ENCODE data around the gene POLR3K. TPM values are rescaled to one million over a fixed set of nuclear protein-coding genes. Genes with fewer than 3 reads are reported as not detected.

The POLR3K gene
- total RNA-seq, 1 donor from 2014 or later, result 7.3 TPM

DNA sequence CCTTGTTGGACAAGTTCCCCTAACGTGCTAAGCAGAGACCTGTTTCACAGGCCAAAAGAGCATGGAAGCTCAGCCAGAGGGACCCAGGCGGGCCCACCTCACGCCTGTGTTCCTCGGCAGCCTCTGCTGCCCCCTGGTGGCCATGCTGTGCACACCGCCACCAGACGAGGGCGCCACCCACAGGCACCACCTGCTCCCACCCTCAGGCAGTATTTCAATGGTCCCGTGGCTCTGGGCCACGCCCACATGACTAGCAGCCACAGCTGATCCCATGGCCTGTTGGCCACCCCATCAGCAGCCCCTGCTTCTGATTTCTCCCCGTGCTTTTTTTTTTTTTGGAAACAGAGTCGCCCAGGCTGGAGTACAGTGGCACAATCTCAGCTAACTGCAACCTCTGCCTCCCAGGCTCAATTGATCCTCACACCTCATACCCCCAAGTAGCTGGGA lies 43.5 kb upstream of the POLR3K start:
- Mint-ChIP-seq H3K4me3 (ENCODE audit: unreplicated experiment) (no peak overlapping the region), H3K36me3 (ENCODE audit: low read depth) (peaks cover 5% of the 10 kb centered on the region), H3K27me3 (ENCODE audit: low read depth) (no peaks in the 10 kb centered on the region), H3K4me1 (ENCODE audit: low read depth) (peaks cover 24% of the 10 kb centered on the region), H3K9me3 (ENCODE audit: low read depth) (no peaks in the 10 kb centered on the region), H3K27ac (ENCODE audit: unreplicated experiment) (peak overlapping the region; percentile 68)
- DNase-seq (ENCODE audit: low spot score), result no peak
- TF ChIP-seq, protein P1, sequence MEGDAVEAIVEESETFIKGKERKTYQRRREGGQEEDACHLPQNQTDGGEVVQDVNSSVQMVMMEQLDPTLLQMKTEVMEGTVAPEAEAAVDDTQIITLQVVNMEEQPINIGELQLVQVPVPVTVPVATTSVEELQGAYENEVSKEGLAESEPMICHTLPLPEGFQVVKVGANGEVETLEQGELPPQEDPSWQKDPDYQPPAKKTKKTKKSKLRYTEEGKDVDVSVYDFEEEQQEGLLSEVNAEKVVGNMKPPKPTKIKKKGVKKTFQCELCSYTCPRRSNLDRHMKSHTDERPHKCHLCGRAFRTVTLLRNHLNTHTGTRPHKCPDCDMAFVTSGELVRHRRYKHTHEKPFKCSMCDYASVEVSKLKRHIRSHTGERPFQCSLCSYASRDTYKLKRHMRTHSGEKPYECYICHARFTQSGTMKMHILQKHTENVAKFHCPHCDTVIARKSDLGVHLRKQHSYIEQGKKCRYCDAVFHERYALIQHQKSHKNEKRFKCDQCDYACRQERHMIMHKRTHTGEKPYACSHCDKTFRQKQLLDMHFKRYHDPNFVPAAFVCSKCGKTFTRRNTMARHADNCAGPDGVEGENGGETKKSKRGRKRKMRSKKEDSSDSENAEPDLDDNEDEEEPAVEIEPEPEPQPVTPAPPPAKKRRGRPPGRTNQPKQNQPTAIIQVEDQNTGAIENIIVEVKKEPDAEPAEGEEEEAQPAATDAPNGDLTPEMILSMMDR (IDR thresholded peaks at IDR 0.05), result peak; percentile 98

DNA sequence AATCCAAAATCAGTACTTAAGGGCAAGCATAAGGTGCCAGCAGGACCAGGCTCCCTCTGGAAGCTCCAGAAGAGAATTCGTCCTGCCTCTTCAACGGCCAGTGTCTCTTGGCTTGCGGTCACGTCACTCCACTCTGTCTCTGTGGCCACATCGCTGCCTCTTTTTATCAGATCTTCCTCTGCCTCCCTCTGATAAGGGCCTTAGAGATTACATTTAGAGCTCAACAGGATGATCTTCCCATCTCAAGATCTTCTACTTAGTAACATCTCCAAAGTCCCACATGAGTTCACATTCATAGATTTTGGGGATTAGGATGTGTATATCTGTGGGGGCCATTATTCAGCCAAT lies 41.5 kb upstream of the POLR3K start:
- Mint-ChIP-seq H3K4me1 (ENCODE audit: low read depth) (peaks cover 11% of the 10 kb centered on the region), H3K27me3 (ENCODE audit: low read depth) (no peaks in the 10 kb centered on the region), H3K9me3 (ENCODE audit: low read depth) (no peaks in the 10 kb centered on the region), H3K27ac (ENCODE audit: unreplicated experiment) (no peak overlapping the region), H3K4me3 (ENCODE audit: unreplicated experiment) (no peak overlapping the region), H3K36me3 (ENCODE audit: low read depth) (peaks cover 7% of the 10 kb centered on the region)
- DNase-seq (ENCODE audit: low spot score), result no peak
- TF ChIP-seq, protein P1 (IDR thresholded peaks at IDR 0.05), result no peak

DNA sequence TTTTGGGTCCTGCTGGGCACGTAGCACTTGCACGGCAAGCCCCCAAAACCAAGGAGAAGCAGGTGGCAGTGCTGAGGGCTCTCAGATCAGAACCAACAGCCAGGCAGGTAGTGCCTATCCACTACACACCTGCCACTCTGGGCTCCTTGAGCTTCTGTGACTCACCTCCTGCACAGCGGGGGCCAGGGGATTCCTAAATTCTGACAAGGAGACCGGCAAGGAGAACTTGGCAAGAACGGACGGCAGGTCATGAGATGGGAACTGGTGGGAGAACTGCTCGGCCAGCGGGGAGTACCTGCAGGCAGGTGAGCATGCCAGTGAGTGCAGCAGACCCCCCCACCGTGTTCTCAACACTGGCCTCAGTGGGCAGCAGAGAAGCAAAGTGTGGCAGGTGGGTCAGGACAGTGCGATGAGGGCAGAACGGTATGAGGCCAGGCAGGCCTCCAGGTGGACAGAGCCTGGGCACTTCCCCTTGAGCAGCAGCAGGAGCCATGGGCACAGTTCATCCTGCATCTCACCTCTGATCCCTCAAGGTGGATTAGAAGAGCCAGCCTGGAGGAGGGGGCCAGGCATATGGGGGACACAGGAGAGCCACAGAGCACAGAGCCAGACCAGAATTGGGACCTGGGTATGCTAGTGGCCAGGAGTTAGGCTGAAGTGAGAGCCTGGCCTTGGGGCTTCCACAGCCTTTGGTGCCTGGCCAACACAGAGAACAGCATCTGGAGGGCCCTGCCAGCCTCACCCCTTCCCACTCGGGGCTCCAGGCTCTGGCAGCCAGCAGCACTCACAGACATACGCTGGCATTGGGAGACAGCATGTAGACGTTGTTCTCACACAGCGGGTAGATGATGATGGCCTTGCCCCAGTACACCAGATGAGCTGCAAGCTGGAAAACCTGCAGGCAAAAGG lies 39.3 kb upstream of the POLR3K start:
- Mint-ChIP-seq H3K36me3 (ENCODE audit: low read depth) (peaks cover 6% of the 10 kb centered on the region), H3K4me3 (ENCODE audit: unreplicated experiment) (no peak overlapping the region), H3K27me3 (ENCODE audit: low read depth) (no peaks in the 10 kb centered on the region), H3K27ac (ENCODE audit: unreplicated experiment) (no peak overlapping the region), H3K4me1 (ENCODE audit: low read depth) (peaks cover 8% of the 10 kb centered on the region), H3K9me3 (ENCODE audit: low read depth) (no peaks in the 10 kb centered on the region)
- DNase-seq (ENCODE audit: low spot score), result no peak
- TF ChIP-seq, protein P1 (IDR thresholded peaks at IDR 0.05), result no peak

DNA sequence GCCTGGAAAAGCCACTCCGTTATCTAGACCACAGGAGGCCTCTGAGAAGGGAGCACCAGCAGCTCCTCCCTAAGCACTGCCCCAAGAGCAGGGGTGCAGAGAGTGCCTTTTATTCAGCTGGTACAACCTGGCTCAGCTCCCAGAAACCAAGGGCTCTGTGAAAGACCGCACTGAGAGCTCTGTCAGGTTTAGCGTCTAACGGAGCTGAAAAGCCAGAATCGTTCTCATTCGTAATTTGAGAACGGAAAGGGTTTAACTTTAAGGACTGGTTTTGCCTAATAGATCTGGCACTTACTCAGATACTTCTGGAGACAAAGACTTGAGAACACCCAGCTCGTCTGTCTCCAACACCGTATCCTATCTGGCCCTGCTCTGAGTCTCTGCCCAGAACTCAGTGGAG lies 38.1 kb upstream of the POLR3K start:
- Mint-ChIP-seq H3K36me3 (ENCODE audit: low read depth) (peaks cover 7% of the 10 kb centered on the region), H3K4me1 (ENCODE audit: low read depth) (no peaks in the 10 kb centered on the region), H3K27ac (ENCODE audit: unreplicated experiment) (no peak overlapping the region), H3K4me3 (ENCODE audit: unreplicated experiment) (no peak overlapping the region), H3K27me3 (ENCODE audit: low read depth) (no peaks in the 10 kb centered on the region), H3K9me3 (ENCODE audit: low read depth) (no peaks in the 10 kb centered on the region)
- no peak for DNase-seq (ENCODE audit: low spot score)
- TF ChIP-seq, protein P1 (IDR thresholded peaks at IDR 0.05), result no peak

DNA sequence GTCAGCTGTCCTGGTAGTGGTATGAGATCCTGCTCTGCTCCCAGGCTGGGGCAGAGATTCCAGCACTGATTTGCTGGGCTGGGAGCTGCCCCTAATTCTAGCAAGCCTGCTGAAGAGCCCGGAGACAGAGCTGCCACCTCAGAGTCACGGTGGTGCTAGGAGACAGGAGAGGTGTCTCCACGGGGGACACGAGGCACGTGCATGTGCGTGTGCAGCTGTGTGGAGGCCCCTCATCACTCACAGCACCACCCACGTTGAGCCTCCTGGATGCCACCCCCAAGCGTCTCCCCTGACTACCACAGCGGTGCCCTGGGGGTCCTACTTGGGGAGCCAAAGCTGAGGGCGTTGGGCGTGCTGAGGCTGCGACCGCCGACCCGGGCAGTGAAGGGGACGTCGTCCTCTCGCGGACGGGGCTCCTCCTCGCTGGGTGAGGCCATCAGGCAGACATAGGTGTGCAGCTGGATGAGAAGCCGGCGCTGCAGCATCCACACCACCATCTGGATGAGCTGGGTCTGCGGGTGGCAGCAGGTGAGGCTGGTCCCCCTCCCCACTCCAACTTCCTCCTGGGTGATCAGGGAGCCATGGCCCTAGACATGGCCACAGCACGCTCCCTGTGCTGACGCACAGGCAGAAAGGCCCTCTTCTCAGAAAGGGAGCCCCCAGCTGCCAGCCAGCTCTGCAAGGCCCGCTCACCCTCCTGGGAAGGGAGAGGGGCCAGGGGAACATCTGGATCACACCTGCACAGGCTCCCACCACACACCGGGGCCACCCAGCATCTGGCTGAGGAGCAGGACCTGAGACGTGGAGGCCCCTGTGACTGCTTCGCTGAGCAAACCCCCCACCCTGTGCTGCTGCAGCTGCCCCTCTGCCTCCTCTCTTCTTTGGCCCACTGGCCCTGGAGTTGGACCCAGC lies 36.2 kb upstream of the POLR3K start:
- no peaks in the 10 kb centered on the region for H3K27me3 Mint-ChIP-seq (ENCODE audit: low read depth)
- TF ChIP-seq, protein P1 (IDR thresholded peaks at IDR 0.05), result no peak

More for the DNA sequence above, 36.2 kb upstream of the POLR3K start:
- Mint-ChIP-seq H3K4me3 (ENCODE audit: unreplicated experiment) (no peak overlapping the region), H3K27ac (ENCODE audit: unreplicated experiment) (no peak overlapping the region), H3K4me1 (ENCODE audit: low read depth) (peaks cover 12% of the 10 kb centered on the region), H3K36me3 (ENCODE audit: low read depth) (peaks cover 10% of the 10 kb centered on the region), H3K9me3 (ENCODE audit: low read depth) (no peaks in the 10 kb centered on the region)
- DNase-seq (ENCODE audit: low spot score), result peak; percentile 92
